Brain microvascular endothelial cell (primary cell): ENCODE results near the gene SNTB2.

Experiments
- DNase-seq: peaks from one replicate; pipeline ENCODE4 v3.0.0-alpha.2; 2020
- H3K27ac ChIP-seq: fragments of 250-450 bp; sonication (Bioruptor Pico); 2 replicates; pipeline ENCODE4 v1.5.1; 2020; ENCODE audit warnings: mild to moderate bottlenecking, moderate library complexity
- H3K27me3 ChIP-seq: fragments of 250-450 bp; sonication (Bioruptor Pico); replicated peaks from 2 replicates; pipeline ENCODE4 v1.5.1; 2020; ENCODE audit warnings: mild to moderate bottlenecking
- H3K36me3 ChIP-seq: fragments of 250-450 bp; sonication (Bioruptor Pico); replicated peaks from 2 replicates; pipeline ENCODE4 v1.5.1; 2020; ENCODE audit warnings: mild to moderate bottlenecking
- H3K4me3 ChIP-seq: 2 replicates; pipeline ENCODE4 v1.5.1; 2011; ENCODE audit warnings: low read depth, mild to moderate bottlenecking, control low read depth, low read length, moderate library complexity
- CTCF ChIP-seq: IDR thresholded peaks from 2 replicates; pipeline ENCODE4 v1.5.1; 2011; ENCODE audit warnings: low read depth, mild to moderate bottlenecking, moderate library complexity, low read length, control low read depth, inconsistent platforms; ENCODE audit errors: missing control alignments
- in situ Hi-C: cut with HindIII; loops from 2 replicates; pipeline ENCODE4 v1.10.0; 2017; ENCODE audit warnings: low sequenced_read_pairs, low pct_ligation_motif_present

Gene SNTB2

GRCh38 chr16:69176033-69176800 is 10.7 kb upstream of the SNTB2 start:
- peak; percentile 10 for TF ChIP-seq CTCF
- no peak overlapping the region for H3K4me3 ChIP-seq

GRCh38 chr16:69179328-69180010 is 7.5 kb upstream of the SNTB2 start:
- in situ Hi-C loops = no loop called here
- TF ChIP-seq CTCF = no peak
- H3K27me3 ChIP-seq = no peaks in the 10 kb centered on the region
- no peak overlapping the region for H3K27ac ChIP-seq
- no peak overlapping the region for H3K4me3 ChIP-seq
- no peak for DNase-seq
- no peaks in the 10 kb centered on the region for H3K36me3 ChIP-seq

More at GRCh38 chr16:69176033-69176800, 10.7 kb upstream of the SNTB2 start:
- peak; percentile 50 for DNase-seq
- in situ Hi-C loops = no loop called here
- Histone ChIP-seq H3K36me3 (no peaks in the 10 kb centered on the region), H3K27me3 (no peaks in the 10 kb centered on the region), H3K27ac (no peak overlapping the region)

- in situ Hi-C loops = no loop called here
- no peak for TF ChIP-seq CTCF
- Histone ChIP-seq H3K27me3 (no peaks in the 10 kb centered on the region), H3K27ac (no peak overlapping the region), H3K36me3 (no peaks in the 10 kb centered on the region), H3K4me3 (no peak overlapping the region)
- no peak for DNase-seq
Observed at GRCh38 chr16:69180011-69180338, 7.0 kb upstream of the SNTB2 start.

GRCh38 chr16:69182730-69183416 is 4.1 kb upstream of the SNTB2 start:
- H3K4me3 ChIP-seq = no peak overlapping the region
- in situ Hi-C loops = no loop called here
- no peak overlapping the region for H3K27ac ChIP-seq

More at GRCh38 chr16:69182730-69183416, 4.1 kb upstream of the SNTB2 start:
- no peak for DNase-seq
- H3K27me3 ChIP-seq = no peaks in the 10 kb centered on the region
- H3K36me3 ChIP-seq = no peaks in the 10 kb centered on the region
- no peak for TF ChIP-seq CTCF
